Keratinocyte (primary cell): ENCODE data around the gene ADM2. TPM values are rescaled to one million over a fixed set of nuclear protein-coding genes. Genes with fewer than 3 reads are reported as not detected.

ENCODE experiments used
- DNase-seq: peaks from one replicate; pipeline ENCODE4 v3.0.0-alpha.2; 2011; ENCODE audit warnings: low read depth, missing footprints, low spot score
- FAIRE-seq: peaks from 2 replicates; lab custom pipeline; 2011; peaks lifted over from hg19 to GRCh38; lab: Jason Lieb, UNC
- H2AFZ ChIP-seq: 2 replicates; pipeline ENCODE4 v1.6.0; 2012; ENCODE audit warnings: low read length, control low read depth, inconsistent platforms; ENCODE audit not compliant: control insufficient read depth
- H3K27ac ChIP-seq: 2 replicates; pipeline ENCODE4 v1.5.1; 2011; ENCODE audit warnings: low read length; ENCODE audit not compliant: control insufficient read depth, insufficient read depth
- H3K27me3 ChIP-seq: 3 replicates; pipeline ENCODE4 v1.6.0; 2011; ENCODE audit warnings: low read length; ENCODE audit not compliant: control insufficient read depth, insufficient read depth; ENCODE audit errors: extremely low read depth
- H3K36me3 ChIP-seq, 2 experiments: 2 replicates in 1 of 2; 3 replicates in 1 of 2; pipeline ENCODE4 v1.5.1; 2011; ENCODE audit warnings: low read length in 2 of 2, mild to moderate bottlenecking in 1 of 2; ENCODE audit not compliant: control insufficient read depth in 2 of 2, insufficient read depth in 2 of 2; ENCODE audit errors: extremely low read depth in 1 of 2
- H3K4me1 ChIP-seq: 3 replicates; pipeline ENCODE4 v1.5.1; 2011; ENCODE audit warnings: low read length; ENCODE audit not compliant: control insufficient read depth, insufficient read depth; ENCODE audit errors: extremely low read depth
- H3K4me2 ChIP-seq: 3 replicates; pipeline ENCODE4 v1.6.0; 2011; ENCODE audit warnings: low read depth, low read length; ENCODE audit not compliant: control insufficient read depth, insufficient read depth; ENCODE audit errors: extremely low read depth
- H3K4me3 ChIP-seq, 3 experiments: fragments of 200-600 bp in 1 of 3; sonication (generic) in 1 of 3; 2 replicates in 2 of 3; 3 replicates in 1 of 3; pipeline ENCODE4 v1.5.1; 2011 to 2016; ENCODE audit warnings: low read length in 3 of 3, mild to moderate bottlenecking in 3 of 3, control low read depth in 2 of 3, inconsistent platforms in 1 of 3, low read depth in 1 of 3, mixed read lengths in 1 of 3, mixed run types in 1 of 3, moderate library complexity in 1 of 3; ENCODE audit not compliant: control insufficient read depth in 2 of 3, insufficient read depth in 2 of 3; ENCODE audit errors: extremely low read depth in 1 of 3
- H3K79me2 ChIP-seq: 2 replicates; pipeline ENCODE4 v1.6.0; 2012; ENCODE audit warnings: low read length; ENCODE audit not compliant: control insufficient read depth, insufficient read depth
- H3K9ac ChIP-seq: 3 replicates; pipeline ENCODE4 v1.6.0; 2011; ENCODE audit warnings: low read length; ENCODE audit not compliant: control insufficient read depth, insufficient read depth; ENCODE audit errors: extremely low read depth
- H3K9me1 ChIP-seq: 3 replicates; pipeline ENCODE4 v1.6.0; 2011; ENCODE audit warnings: low read length; ENCODE audit not compliant: control insufficient read depth, insufficient read depth; ENCODE audit errors: extremely low read depth
- H3K9me3 ChIP-seq: 2 replicates; pipeline ENCODE4 v1.5.1; 2012; ENCODE audit warnings: low read depth, low read length; ENCODE audit not compliant: control insufficient read depth
- H4K20me1 ChIP-seq: 3 replicates; pipeline ENCODE4 v1.6.0; 2011; ENCODE audit warnings: low read length; ENCODE audit not compliant: control insufficient read depth, insufficient read depth; ENCODE audit errors: extremely low read depth
- CTCF ChIP-seq, 3 experiments: IDR thresholded peaks in 1 of 3; conservative IDR thresholded peaks in 1 of 3; optimal IDR thresholded peaks in 1 of 3; 2 replicates in 2 of 3; 3 replicates in 1 of 3; pipeline versions ENCODE3 to v1.5.1; 2011; ENCODE audit warnings: low read length in 3 of 3, mild to moderate bottlenecking in 3 of 3, moderate library complexity in 2 of 3, control low read depth in 1 of 3, inconsistent platforms in 1 of 3; ENCODE audit not compliant: insufficient read depth in 2 of 3; ENCODE audit errors: extremely low read depth in 1 of 3
- EZH2 ChIP-seq: IDR thresholded peaks from one replicate; pipeline ENCODE4 v1.6.1; 2012; ENCODE audit warnings: inconsistent platforms, mild to moderate bottlenecking, low read length, moderate library complexity
- dilution Hi-C: fragments of 300-500 bp; cut with MboI; formaldehyde crosslinking; loops from one replicate; pipeline ENCODE4 v1.7.0; 2020; ENCODE audit warnings: low sequenced_read_pairs; ENCODE audit not compliant: extremely low pct_ligation_motif_present
- polyA plus RNA-seq, 5 experiments: library from polyadenylated mRNA; depleted of rRNA in 3 of 5; stranded (reverse) in 3 of 5; stranded (forward) in 1 of 5; unstranded in 1 of 5; fragments of >200 nt; gene quantifications; 1 replicate in 1 of 5; 2 replicates in 3 of 5; 3 replicates in 1 of 5; pipeline versions ENCODE4 v1.2.1 to v1.2.3, GENCODE V29; 2011 to 2012; ENCODE audit warnings: missing spikeins in 2 of 5, low read depth in 1 of 5, low replicate concordance in 1 of 5

The ADM2 gene
- polyA plus RNA-seq, 1 donor (not counting 4 experiments of a cell fraction or from before 2014, with no cell fraction given), result 0.21 TPM

GRCh38 chr22:50468626-50469025 lies 12.7 kb upstream of the ADM2 start:
- no peak overlapping the region for H3K4me2 ChIP-seq

GRCh38 chr22:50469377-50470305 lies 11.7 kb upstream of the ADM2 start:
- Histone ChIP-seq H3K9ac (peak overlapping the region; percentile 8), H4K20me1 (peaks cover 41% of the 10 kb centered on the region), H3K4me2 (peak overlapping the region; percentile 64), H3K36me3 (peaks cover 21 to 40% of the 10 kb centered on the region in 2 experiments), H3K27me3 (no peaks in the 10 kb centered on the region), H3K4me1 (peaks cover 49% of the 10 kb centered on the region), H3K9me3 (no peaks in the 10 kb centered on the region), H2AFZ (no peak overlapping the region), H3K79me2 (peaks cover 58% of the 10 kb centered on the region), H3K27ac (peak overlapping the region; percentile 38), H3K9me1 (peaks cover 17% of the 10 kb centered on the region), H3K4me3 (peak overlapping the region in 1 of 3 experiments; percentile 18)
- DNase-seq (peak; percentile 83), FAIRE-seq (peak; percentile 53)
- dilution Hi-C loops, result no loop called here
- no peak for TF ChIP-seq EZH2

More at GRCh38 chr22:50468626-50469025, 12.7 kb upstream of the ADM2 start:
- no peak overlapping the region for H3K9ac ChIP-seq
- H3K9me3 ChIP-seq, result no peaks in the 10 kb centered on the region
- no peaks in the 10 kb centered on the region for H3K27me3 ChIP-seq
- TF ChIP-seq EZH2 (no peak), CTCF (optimal IDR thresholded peaks at IDR 0.05 in 1 of 3, IDR thresholded peaks at IDR 0.05 in 1 of 3, conservative IDR thresholded peaks at IDR 0.05 in 1 of 3; ENCODE audit: extremely low read depth in 1 of 3, insufficient read depth in 2 of 3, low read length in 3 of 3) (no peak)
- peaks cover 23 to 49% of the 10 kb centered on the region in 2 experiments for H3K36me3 ChIP-seq
- peaks cover 49% of the 10 kb centered on the region for H3K79me2 ChIP-seq
- DNase-seq, result no peak
- no peak overlapping the region for H3K27ac ChIP-seq
- FAIRE-seq, result no peak
- H3K9me1 ChIP-seq, result peaks cover 15% of the 10 kb centered on the region
- dilution Hi-C loops, result no loop called here
- no peak overlapping the region for H3K4me3 ChIP-seq
- peaks cover 44% of the 10 kb centered on the region for H3K4me1 ChIP-seq
- H2AFZ ChIP-seq, result no peak overlapping the region
- peaks cover 37% of the 10 kb centered on the region for H4K20me1 ChIP-seq
